GM23338 (cell line): ENCODE measurements around the gene ANKRD23. TPM values are rescaled to one million over a fixed set of nuclear protein-coding genes. Genes with fewer than 3 reads are reported as not detected.

ENCODE experiments used
- ATAC-seq: fragments of 200-7000 bp; cut with Tn5 transposase; 3 replicates; pipeline ENCODE4 v1.9.1; 2020
- DNase-seq: peaks from one replicate; pipeline ENCODE4 v3.0.0-alpha.2; 2015; ENCODE audit warnings: low spot score
- H2AFZ ChIP-seq: fragments of 200-600 bp; sonication (generic); 2 replicates; pipeline ENCODE4 v1.8.0; 2016; ENCODE audit warnings: antibody characterized with exemption, mild to moderate bottlenecking, moderate library complexity
- H3F3A ChIP-seq: fragments of 200-600 bp; sonication (generic); replicated peaks from 2 replicates; pipeline ENCODE4 v1.8.0; 2017; ENCODE audit warnings: antibody characterized with exemption, mixed run types, low read depth
- H3K27ac ChIP-seq: fragments of 200-600 bp; sonication (generic); 2 replicates; pipeline ENCODE4 v1.6.1; 2016; ENCODE audit warnings: low read depth
- H3K27me3 ChIP-seq: fragments of 200-600 bp; sonication (generic); 2 replicates; pipeline ENCODE4 v1.8.0; 2016; ENCODE audit warnings: mild to moderate bottlenecking, mixed run types, moderate library complexity; ENCODE audit not compliant: insufficient read depth
- H3K36me3 ChIP-seq: fragments of 200-600 bp; sonication (generic); 2 replicates; pipeline ENCODE4 v1.8.0; 2016; ENCODE audit warnings: mild to moderate bottlenecking; ENCODE audit not compliant: insufficient read depth
- H3K4me1 ChIP-seq: fragments of 200-600 bp; sonication (generic); 2 replicates; pipeline ENCODE4 v1.8.0; 2016; ENCODE audit warnings: mild to moderate bottlenecking, moderate library complexity; ENCODE audit not compliant: insufficient read depth
- H3K4me2 ChIP-seq: fragments of 200-600 bp; sonication (generic); 2 replicates; pipeline ENCODE4 v1.7.1; 2017; ENCODE audit warnings: mixed run types
- H3K4me3 ChIP-seq: fragments of 200-600 bp; sonication (generic); 2 replicates; pipeline ENCODE4 v1.6.1; 2016; ENCODE audit warnings: mixed run types
- H3K79me2 ChIP-seq: fragments of 200-600 bp; sonication (generic); replicated peaks from 2 replicates; pipeline ENCODE4 v1.8.0; 2017; ENCODE audit warnings: mild to moderate bottlenecking; ENCODE audit not compliant: insufficient read depth
- H3K9me2 ChIP-seq: fragments of 200-600 bp; sonication (generic); 2 replicates; pipeline ENCODE4 v1.8.0; 2017; ENCODE audit not compliant: insufficient read depth
- H4K20me1 ChIP-seq: fragments of 200-600 bp; sonication (generic); replicated peaks from 2 replicates; pipeline ENCODE4 v1.8.0; 2017; ENCODE audit warnings: mild to moderate bottlenecking; ENCODE audit not compliant: insufficient read depth
- H3K27ac Mint-ChIP-seq: 2 replicates; pipeline ENCODE4 v1.8.0; 2020; ENCODE audit warnings: inconsistent platforms, mild to moderate bottlenecking, moderate library complexity, mixed read lengths
- H3K27me3 Mint-ChIP-seq: 3 replicates; pipeline ENCODE4 v1.8.0; 2022; ENCODE audit warnings: low read depth, mild to moderate bottlenecking, moderate library complexity, mixed read lengths, inconsistent platforms; ENCODE audit not compliant: insufficient read depth, poor library complexity
- H3K36me3 Mint-ChIP-seq: 3 replicates; pipeline ENCODE4 v1.8.0; 2021; ENCODE audit warnings: low read depth, mild to moderate bottlenecking, inconsistent platforms, moderate library complexity, mixed read lengths
- H3K4me1 Mint-ChIP-seq: 3 replicates; pipeline ENCODE4 v1.8.0; 2020; ENCODE audit warnings: mild to moderate bottlenecking, inconsistent platforms, mixed read lengths
- H3K4me3 Mint-ChIP-seq: 3 replicates; pipeline ENCODE4 v1.8.0; 2021; ENCODE audit warnings: moderate library complexity, mild to moderate bottlenecking, inconsistent platforms, mixed read lengths
- H3K9me3 Mint-ChIP-seq: 3 replicates; pipeline ENCODE4 v1.8.0; 2020; ENCODE audit warnings: moderate library complexity, mild to moderate bottlenecking, inconsistent platforms, mixed read lengths
- CREB1 ChIP-seq: fragments of 250-450 bp; sonication (Bioruptor Pico); IDR thresholded peaks from 2 replicates; pipeline ENCODE4 v1.5.0; 2020; ENCODE audit warnings: low read depth, mild to moderate bottlenecking, moderate library complexity
- CTCF ChIP-seq, 2 experiments: fragments of 200-600 bp in 1 of 2; sonication (generic) in 1 of 2; conservative IDR thresholded peaks; 2 replicates each; pipeline versions ENCODE4 v1.5.1 to v1.6.1; 2016 to 2017; ENCODE audit warnings: antibody characterized with exemption in 2 of 2, low read depth in 2 of 2, mild to moderate bottlenecking in 2 of 2, moderate library complexity in 1 of 2
- ETS1 ChIP-seq: IDR thresholded peaks from 2 replicates; pipeline ENCODE4 v1.6.1; 2016; ENCODE audit warnings: antibody characterized with exemption
- EZH2phosphoT487 ChIP-seq: fragments of 200-600 bp; sonication (generic); IDR thresholded peaks from one replicate; pipeline ENCODE4 v1.8.1; 2018; ENCODE audit warnings: antibody characterized with exemption; ENCODE audit not compliant: unreplicated experiment
- JUNB ChIP-seq: IDR thresholded peaks from one replicate; pipeline ENCODE4 v1.6.1; 2016; ENCODE audit warnings: antibody characterized with exemption; ENCODE audit not compliant: unreplicated experiment
- POLR2AphosphoS5 ChIP-seq: IDR thresholded peaks from 2 replicates; pipeline ENCODE4 v1.6.1; 2016; ENCODE audit warnings: antibody characterized with exemption, low read depth
- REST ChIP-seq: IDR thresholded peaks from one replicate; pipeline ENCODE4 v1.6.1; 2018; ENCODE audit warnings: antibody characterized with exemption; ENCODE audit not compliant: unreplicated experiment
- STAT1 ChIP-seq: IDR thresholded peaks from one replicate; pipeline ENCODE4 v1.6.1; 2016; ENCODE audit warnings: antibody characterized with exemption; ENCODE audit not compliant: unreplicated experiment
- ZNF114 ChIP-seq: fragments of 250-450 bp; sonication (Bioruptor Pico); IDR thresholded peaks from 2 replicates; pipeline ENCODE4 v1.5.0; 2020; ENCODE audit warnings: mild to moderate bottlenecking, moderate library complexity
- polyA plus RNA-seq: library from polyadenylated mRNA; unstranded; fragments of >200 nt; fragmentation: Nextera tagmentation; extraction: Ambion mirVana; gene quantifications from 2 replicates; pipeline ENCODE4 v1.2.1, GENCODE V29; 2016
- total RNA-seq: library from RNA; depleted of rRNA; stranded (reverse); fragments of >200 nt; shearing (Covaris generic); gene quantifications from 2 replicates; pipeline ENCODE4 v1.2.3, GENCODE V29; 2014

Gene ANKRD23
- total and polyA plus RNA-seq, 2 experiments from 2014 or later: 4.0 to 5.0 TPM

- TF ChIP-seq REST (no peak), POLR2AphosphoS5 (no peak)
Measured at GRCh38 chr2:96882906-96883305, 39.1 kb upstream of the ANKRD23 start (continued).

- ATAC-seq (peak; percentile 48), DNase-seq (no peak)
- Histone ChIP-seq H3K4me3 (peak overlapping the region; percentile 26; the same call in 1 of the 2 replicates), H3K36me3 (no peaks in the 10 kb centered on the region), H3K9me2 (no peaks in the 10 kb centered on the region), H3K4me1 (peaks cover 24% of the 10 kb centered on the region), H2AFZ (peak overlapping the region; percentile 67), H3K27me3 (no peaks in the 10 kb centered on the region), H3K4me2 (peak overlapping the region; percentile 58), H3K27ac (0 out of 2 replicates have a peak overlapping the region, but pooled peaks have one; percentile 77), H3F3A (peaks cover 8% of the 10 kb centered on the region; the same call in 1 of the 2 replicates), H4K20me1 (no peaks in the 10 kb centered on the region), H3K79me2 (no peaks in the 10 kb centered on the region)
- H3K9me3 Mint-ChIP-seq: no peaks in the 10 kb centered on the region; the same call in 2 of the 3 replicates
- H3K4me1 Mint-ChIP-seq: peaks cover 36% of the 10 kb centered on the region
- peaks cover 33% of the 10 kb centered on the region for H3K27me3 Mint-ChIP-seq
- H3K4me3 Mint-ChIP-seq: no peak overlapping the region
- no peak for TF ChIP-seq ZNF114 (CRISPR knock-in tag)
- TF ChIP-seq POLR2AphosphoS5: no peak
- TF ChIP-seq EZH2phosphoT487: no peak
- TF ChIP-seq ETS1: no peak
- no peak for TF ChIP-seq JUNB
- no peak for TF ChIP-seq CREB1 (CRISPR knock-in tag)
- no peak for TF ChIP-seq REST
- TF ChIP-seq CTCF (conservative IDR thresholded peaks at IDR 0.05; ENCODE audit: low read depth in 2 of 2): no peak
- no peak for TF ChIP-seq STAT1
- H3K27ac Mint-ChIP-seq: peak overlapping the region; percentile 91
- no peaks in the 10 kb centered on the region for H3K36me3 Mint-ChIP-seq
Measured at GRCh38 chr2:96882230-96882629, 38.4 kb upstream of the ANKRD23 start.
